ENCODE measurements around the gene GSTA1. TPM values are rescaled to one million over a fixed set of nuclear protein-coding genes. Genes with fewer than 3 reads are reported as not detected.
"Not testable (repeated sequence)": the region's sequence is repeated elsewhere in the genome, so short reads cannot be mapped to it uniquely, and the experiment has no call there.

Gene GSTA1
- polyA plus RNA-seq, 1 experiment, result not detected

DNA sequence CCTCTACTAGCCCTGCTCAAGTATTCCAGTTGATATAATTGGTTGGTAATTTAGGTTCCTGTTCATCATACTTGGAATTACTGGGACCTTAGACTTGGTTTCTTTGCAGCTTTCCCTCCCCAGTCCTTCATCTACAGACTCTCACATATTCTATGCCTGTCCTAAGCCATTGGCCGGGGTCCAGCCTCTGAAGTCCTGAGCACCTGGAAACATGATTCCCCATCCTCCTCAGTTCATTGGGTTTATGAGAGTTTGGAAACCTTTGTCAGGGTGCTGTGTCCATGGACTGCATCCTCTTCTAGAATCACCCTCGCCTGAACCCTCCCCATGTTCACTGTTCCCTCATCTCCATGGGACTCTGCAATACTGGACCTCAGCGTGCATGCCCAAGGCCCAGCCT lies 49.2 kb downstream of the GSTA1 start:
- Histone ChIP-seq H3K9me3 (ENCODE audit: control insufficient read depth, insufficient read depth, low read length) (no peaks in the 10 kb centered on the region), H3K27ac (ENCODE audit: low read depth, low read length) (no peak overlapping the region), H3K4me3 (ENCODE audit: low read depth, low read length) (no peak overlapping the region), H3K27me3 (ENCODE audit: control insufficient read depth, insufficient read depth, low read length) (peaks cover 5% of the 10 kb centered on the region)
- ChIA-PET POLR2A (no interaction called here), CTCF (interaction anchor here (0.7 kb wide), 2 partner anchors 22 to 261 kb away, joined by 4 to 5 read pairs; no protein-coding TSS in a partner anchor)
- no peak for DNase-seq (ENCODE audit: low read depth, low spot score)
- TF ChIP-seq, protein P1, sequence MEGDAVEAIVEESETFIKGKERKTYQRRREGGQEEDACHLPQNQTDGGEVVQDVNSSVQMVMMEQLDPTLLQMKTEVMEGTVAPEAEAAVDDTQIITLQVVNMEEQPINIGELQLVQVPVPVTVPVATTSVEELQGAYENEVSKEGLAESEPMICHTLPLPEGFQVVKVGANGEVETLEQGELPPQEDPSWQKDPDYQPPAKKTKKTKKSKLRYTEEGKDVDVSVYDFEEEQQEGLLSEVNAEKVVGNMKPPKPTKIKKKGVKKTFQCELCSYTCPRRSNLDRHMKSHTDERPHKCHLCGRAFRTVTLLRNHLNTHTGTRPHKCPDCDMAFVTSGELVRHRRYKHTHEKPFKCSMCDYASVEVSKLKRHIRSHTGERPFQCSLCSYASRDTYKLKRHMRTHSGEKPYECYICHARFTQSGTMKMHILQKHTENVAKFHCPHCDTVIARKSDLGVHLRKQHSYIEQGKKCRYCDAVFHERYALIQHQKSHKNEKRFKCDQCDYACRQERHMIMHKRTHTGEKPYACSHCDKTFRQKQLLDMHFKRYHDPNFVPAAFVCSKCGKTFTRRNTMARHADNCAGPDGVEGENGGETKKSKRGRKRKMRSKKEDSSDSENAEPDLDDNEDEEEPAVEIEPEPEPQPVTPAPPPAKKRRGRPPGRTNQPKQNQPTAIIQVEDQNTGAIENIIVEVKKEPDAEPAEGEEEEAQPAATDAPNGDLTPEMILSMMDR (IDR thresholded peaks at IDR 0.05; ENCODE audit: low read depth, low read length), result no peak

- H3K27ac ChIP-seq (ENCODE audit: low read depth, low read length); CTCF ChIA-PET; H3K9me3 ChIP-seq (ENCODE audit: control insufficient read depth, insufficient read depth, low read length); POLR2A ChIA-PET; DNase-seq (ENCODE audit: low read depth, low spot score); H3K27me3 ChIP-seq (ENCODE audit: control insufficient read depth, insufficient read depth, low read length); H3K4me3 ChIP-seq (ENCODE audit: low read depth, low read length): not testable (repeated sequence)
These were observed 50.5 kb downstream of the GSTA1 start for GRCh38 chr6:52753137-52753536.

- Histone ChIP-seq H3K27me3 (ENCODE audit: control insufficient read depth, insufficient read depth, low read length) (peaks cover 5% of the 10 kb centered on the region), H3K9me3 (ENCODE audit: control insufficient read depth, insufficient read depth, low read length) (no peaks in the 10 kb centered on the region), H3K27ac (ENCODE audit: low read depth, low read length) (no peak overlapping the region), H3K4me3 (ENCODE audit: low read depth, low read length) (no peak overlapping the region)
- TF ChIP-seq, protein P1 (IDR thresholded peaks at IDR 0.05; ENCODE audit: low read depth, low read length), result no peak
- ChIA-PET POLR2A (no interaction called here), CTCF (no interaction called here)
- no peak for DNase-seq (ENCODE audit: low read depth, low spot score)
These were observed 51.3 kb downstream of the GSTA1 start for GRCh38 chr6:52752310-52752709.

- ChIA-PET POLR2A (no interaction called here), CTCF (no interaction called here)
- no peak overlapping the region for H3K27ac ChIP-seq (ENCODE audit: low read depth, low read length)
- TF ChIP-seq, protein P1 (IDR thresholded peaks at IDR 0.05; ENCODE audit: low read depth, low read length), result no peak
- H3K27me3 ChIP-seq (ENCODE audit: control insufficient read depth, insufficient read depth, low read length), result peaks cover 5% of the 10 kb centered on the region
- no peak overlapping the region for H3K4me3 ChIP-seq (ENCODE audit: low read depth, low read length)
- no peak for DNase-seq (ENCODE audit: low read depth, low spot score)
- no peaks in the 10 kb centered on the region for H3K9me3 ChIP-seq (ENCODE audit: control insufficient read depth, insufficient read depth, low read length)
These were observed 54.0 kb downstream of the GSTA1 start for GRCh38 chr6:52749556-52750152.

- H3K4me3 ChIP-seq (ENCODE audit: low read depth, low read length); H3K27ac ChIP-seq (ENCODE audit: low read depth, low read length); CTCF ChIA-PET; DNase-seq (ENCODE audit: low read depth, low spot score); H3K9me3 ChIP-seq (ENCODE audit: control insufficient read depth, insufficient read depth, low read length); H3K27me3 ChIP-seq (ENCODE audit: control insufficient read depth, insufficient read depth, low read length); POLR2A ChIA-PET: not testable (repeated sequence)
These were observed 56.3 kb downstream of the GSTA1 start for GRCh38 chr6:52747301-52747700.

DNA sequence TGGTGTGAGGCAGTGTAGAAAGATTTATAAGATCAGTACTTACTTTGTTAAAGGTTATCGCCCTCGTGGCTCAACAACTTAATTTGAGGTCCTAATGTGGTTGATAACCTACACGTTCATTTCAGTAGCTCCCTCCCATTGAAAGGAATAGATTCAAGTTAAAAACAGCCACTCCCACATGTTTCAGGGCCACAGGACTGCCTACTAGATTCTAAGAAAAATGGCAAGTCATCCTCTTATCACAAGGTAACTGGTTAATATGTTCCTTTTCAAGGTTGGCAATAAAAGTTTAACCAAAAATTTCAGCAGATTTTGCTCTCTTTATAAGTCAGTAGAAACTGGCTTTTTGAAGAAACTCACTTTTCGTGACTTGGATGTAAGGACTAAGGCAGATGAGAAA lies 57.4 kb downstream of the GSTA1 start:
- Histone ChIP-seq H3K27ac (ENCODE audit: low read depth, low read length) (no peak overlapping the region), H3K27me3 (ENCODE audit: control insufficient read depth, insufficient read depth, low read length) (no peaks in the 10 kb centered on the region), H3K4me3 (ENCODE audit: low read depth, low read length) (no peak overlapping the region), H3K9me3 (ENCODE audit: control insufficient read depth, insufficient read depth, low read length) (no peaks in the 10 kb centered on the region)
- ChIA-PET CTCF (no interaction called here), POLR2A (no interaction called here)
- no peak for DNase-seq (ENCODE audit: low read depth, low spot score)
- TF ChIP-seq, protein P1 (IDR thresholded peaks at IDR 0.05; ENCODE audit: low read depth, low read length), result no peak
